ENCODE data around the gene SDK1.

GRCh38 chr7:3589752-3590151 lies 288.7 kb downstream of the SDK1 start:
- TF ChIP-seq ZNF384 (IDR thresholded peaks at IDR 0.05) (no peak), ARNT (IDR thresholded peaks at IDR 0.05) (no peak), SUZ12 (IDR thresholded peaks at IDR 0.05) (no peak), FOXK2 (IDR thresholded peaks at IDR 0.05) (no peak), FOXM1 (IDR thresholded peaks at IDR 0.05; ENCODE audit: borderline replicate concordance) (no peak), SP1 (IDR thresholded peaks at IDR 0.05) (no peak), L3MBTL2 (conservative IDR thresholded peaks at IDR 0.05) (no peak), NFRKB (IDR thresholded peaks at IDR 0.05) (no peak)
